GM21528 (cell line): ENCODE data around the gene RMDN2.

Experiments
- ATAC-seq: cut with Tn5 transposase; IDR thresholded peaks from one replicate; pipeline ENCODE4 v1.9.1; 2021; ENCODE audit warnings: mild to moderate bottlenecking, moderate library complexity; ENCODE audit not compliant: unreplicated experiment, low FRiP score

The RMDN2 gene

DNA sequence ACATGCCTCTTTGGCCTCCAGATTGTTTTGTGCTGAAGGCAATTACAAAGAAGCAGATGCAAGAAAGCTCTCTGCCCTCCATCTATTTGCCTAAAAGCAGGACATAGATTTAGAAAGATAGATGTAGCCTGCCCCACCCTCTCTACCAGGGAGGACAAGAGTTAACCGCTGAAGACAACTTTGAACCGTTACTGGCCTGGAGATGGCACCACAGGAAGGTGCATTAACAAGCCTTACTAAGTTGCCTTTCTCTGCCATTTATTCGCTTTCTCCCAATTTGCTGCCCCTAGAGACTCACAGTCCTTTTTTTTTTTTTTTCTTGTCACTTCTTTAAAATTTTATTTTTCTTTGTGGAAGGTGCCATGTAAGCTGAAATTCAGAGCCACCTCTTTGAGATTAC lies 28.8 kb upstream of the RMDN2 start:
- ATAC-seq = no peak

DNA sequence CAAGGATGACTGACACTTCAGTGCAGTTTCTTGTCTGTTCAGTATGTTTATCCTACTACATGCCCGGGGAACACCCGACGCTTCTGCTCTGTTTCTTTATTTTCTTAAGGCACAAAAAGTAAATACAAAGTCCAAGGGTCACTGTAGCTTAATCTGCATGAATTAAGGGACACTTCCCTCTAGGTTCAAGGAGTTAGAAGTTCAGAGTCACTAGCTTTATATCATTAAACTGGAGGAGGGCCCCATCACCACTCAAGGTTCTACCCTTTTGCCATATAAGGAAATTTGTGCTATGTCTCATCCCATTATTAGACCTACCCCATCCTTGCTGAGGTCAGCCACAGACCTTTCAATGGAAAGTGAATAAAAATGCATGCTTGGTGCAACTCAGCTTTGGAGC lies 27.6 kb upstream of the RMDN2 start:
- ATAC-seq = no peak

DNA sequence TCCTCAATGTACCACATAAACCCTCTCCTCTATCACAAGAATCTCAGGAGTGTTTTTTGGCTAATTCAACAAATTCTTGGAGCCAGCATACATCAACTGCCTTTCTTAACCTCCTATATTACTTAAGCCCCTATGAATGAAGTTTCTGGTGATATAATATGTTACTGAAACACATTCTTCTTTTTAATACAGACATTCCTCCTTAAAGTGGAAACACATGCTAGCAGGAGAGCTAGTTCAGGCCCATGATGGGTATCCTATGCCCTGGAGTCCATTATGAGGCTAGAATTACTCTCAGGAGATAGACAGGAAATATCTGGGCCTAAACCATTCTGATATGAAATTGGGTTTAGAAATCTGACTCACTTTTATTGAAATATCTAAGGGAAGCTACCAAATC lies 26.6 kb upstream of the RMDN2 start:
- no peak for ATAC-seq

DNA sequence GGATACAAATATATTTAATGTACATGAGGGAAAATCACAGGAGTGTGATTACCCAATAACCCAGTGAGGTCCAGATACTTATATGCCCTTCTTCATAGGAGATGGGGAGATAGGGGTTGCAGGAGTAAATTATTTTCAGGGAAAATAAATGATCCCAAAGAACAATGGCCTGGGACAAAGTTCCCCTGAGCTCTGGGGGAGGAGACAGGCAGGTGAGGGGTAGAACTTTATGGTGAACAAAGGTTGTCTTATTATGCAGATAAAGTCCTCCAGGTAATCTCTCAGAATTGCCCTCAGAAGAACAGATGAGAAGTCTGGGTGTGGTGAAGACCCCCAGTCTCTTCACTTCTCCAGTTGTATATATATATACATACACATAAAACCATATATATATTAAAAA lies 22.1 kb upstream of the RMDN2 start:
- ATAC-seq = no peak

DNA sequence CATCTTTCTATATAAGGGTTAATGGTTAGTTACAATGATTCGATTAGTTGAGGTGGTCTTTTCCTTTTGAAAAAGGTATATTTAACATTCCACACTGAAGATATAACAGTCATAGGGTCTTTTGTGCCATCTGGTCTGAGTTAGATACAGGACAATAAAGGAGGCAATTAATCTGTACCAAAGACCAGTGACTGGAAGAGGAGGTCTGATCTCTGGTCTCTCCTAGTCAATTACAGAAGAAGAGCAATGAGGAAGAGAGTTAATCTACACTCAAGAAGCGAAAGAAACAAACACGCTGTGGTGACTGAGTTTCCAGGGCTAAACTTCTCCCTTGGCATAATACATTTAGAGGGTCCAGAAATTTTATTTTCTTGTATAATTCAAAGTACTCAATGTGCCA lies 20.7 kb upstream of the RMDN2 start:
- ATAC-seq = no peak

DNA sequence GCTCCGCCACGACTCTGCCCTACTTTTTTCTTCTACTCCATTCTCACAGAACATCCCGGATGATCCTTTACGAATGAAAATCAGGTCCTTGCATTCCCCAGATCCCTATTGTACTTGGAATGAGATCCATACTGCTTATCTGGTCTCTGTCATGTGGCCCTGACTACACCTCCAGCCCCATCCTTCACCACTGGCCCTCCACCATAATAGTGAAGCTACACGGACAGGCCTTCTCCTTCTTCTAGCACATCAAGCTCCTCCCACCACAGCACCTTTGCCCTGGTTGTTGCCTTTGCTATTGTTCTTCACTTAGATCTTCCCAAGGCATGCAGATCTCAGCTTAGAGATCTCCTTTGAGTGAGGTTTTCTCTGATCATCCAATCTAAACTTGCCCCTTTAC lies 20.1 kb upstream of the RMDN2 start:
- no peak for ATAC-seq

DNA sequence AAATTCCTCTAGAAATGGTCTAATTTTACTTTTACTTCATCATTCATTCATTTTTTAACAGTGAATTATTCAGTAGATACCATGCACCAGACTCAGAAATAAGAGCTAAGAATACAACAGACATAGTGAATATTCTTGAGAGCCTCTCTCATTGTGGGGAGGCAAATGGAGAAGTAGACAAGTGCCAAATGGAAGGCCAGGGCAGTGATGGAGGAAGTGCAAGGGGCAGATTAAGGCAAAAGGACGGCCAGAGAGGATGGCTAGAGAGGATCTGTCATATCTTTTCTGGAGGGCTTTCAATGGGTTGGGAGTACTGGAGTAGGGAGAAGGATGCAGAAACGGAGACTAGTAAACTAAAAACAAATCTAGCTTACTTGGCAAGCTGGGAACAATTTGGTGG lies 19.0 kb upstream of the RMDN2 start:
- no peak for ATAC-seq

DNA sequence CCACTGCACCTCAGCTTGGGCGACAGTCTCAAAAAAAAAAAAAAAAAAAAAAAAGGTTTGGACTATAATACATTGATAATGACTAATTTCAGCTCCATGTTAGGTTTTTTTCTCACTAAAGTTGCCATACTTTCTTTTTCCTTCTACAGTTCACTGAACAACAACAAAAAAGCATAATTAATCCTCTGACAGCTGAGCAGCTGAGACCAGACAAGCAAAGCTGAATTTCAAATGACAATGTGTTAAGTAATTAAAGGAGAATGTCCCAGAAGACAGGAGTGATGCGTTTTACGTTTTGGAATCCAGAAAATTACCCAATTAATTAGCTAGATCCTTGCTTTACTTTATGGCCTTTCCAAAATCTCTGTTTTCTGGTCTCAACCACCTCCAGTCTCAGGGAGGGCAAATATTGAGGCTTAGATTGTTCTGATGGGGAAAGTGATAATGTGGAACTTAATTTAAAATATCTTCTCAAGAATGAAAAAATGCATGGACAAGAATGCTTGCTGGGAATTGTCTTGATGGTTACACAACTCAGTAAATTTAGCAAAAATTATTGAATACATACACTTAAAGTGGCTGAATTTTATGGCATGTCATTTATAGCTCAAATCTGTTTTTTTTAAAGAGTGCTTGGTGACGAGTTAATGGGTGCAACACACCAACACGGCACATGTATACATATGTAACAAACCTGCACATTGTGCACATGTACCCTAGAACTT lies 17.4 kb upstream of the RMDN2 start:
- no peak for ATAC-seq

DNA sequence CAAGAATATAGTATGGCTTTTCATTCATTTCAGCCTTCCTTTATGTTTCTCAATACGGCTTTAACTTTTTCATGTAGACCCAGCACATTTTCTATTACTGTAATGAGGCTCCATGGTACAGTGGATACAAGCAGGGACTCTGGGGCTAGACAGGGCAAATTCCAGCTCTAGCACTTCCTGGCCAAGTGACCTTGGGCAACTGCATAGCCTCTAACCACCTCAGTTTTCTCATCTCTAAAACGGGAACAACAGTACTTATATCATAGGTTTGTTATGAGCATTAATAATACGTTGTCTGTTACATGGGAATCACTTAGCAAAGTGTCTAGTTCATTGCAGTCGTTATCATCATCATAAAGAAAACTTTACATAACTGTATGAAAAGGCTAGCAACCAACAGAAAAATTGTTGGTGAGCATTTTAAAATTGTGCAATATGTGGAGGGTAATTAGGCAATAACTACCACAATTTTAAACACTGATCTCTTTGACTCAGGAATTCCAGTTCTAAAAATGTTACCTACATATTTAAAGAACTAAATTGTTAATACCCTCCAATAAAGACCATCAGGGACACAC lies 13.7 kb upstream of the RMDN2 start:
- no peak for ATAC-seq

DNA sequence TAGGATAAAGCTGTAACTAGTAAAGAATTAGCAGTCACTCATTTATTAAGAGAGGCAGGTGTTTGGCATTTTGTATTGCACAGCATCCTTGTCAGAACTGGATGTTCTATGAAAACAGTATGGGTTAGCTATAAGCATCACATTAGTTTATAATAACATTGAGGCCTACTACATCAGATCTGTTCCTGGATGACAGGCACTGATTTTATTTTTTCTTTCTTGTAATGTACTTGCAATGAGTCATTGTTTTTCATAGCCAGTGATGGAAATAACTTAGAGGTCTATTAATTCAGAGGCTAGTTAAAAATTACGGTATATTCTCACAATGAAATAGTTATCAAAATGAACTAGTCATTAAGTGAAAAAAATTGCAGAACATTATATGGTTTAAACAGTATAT lies 13.0 kb upstream of the RMDN2 start:
- no peak for ATAC-seq

DNA sequence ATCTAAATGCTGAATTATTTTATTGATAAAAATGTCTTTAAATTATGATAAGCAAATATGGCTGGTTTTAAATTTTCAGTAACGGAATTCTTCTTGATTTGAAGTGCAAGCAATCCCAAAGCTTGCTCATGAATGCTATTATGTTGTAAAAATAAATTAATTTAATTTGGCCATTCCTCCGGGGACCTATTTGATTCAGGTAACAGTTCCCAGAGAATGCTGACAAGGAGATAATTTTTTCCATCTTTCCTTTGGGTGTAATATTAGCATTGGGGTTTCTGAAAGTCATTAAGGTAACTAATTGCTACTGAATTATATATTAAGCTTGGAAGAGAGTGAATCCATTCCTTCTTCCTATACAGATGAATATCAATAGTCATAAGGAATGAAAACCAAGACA lies 12.5 kb upstream of the RMDN2 start:
- ATAC-seq = no peak

DNA sequence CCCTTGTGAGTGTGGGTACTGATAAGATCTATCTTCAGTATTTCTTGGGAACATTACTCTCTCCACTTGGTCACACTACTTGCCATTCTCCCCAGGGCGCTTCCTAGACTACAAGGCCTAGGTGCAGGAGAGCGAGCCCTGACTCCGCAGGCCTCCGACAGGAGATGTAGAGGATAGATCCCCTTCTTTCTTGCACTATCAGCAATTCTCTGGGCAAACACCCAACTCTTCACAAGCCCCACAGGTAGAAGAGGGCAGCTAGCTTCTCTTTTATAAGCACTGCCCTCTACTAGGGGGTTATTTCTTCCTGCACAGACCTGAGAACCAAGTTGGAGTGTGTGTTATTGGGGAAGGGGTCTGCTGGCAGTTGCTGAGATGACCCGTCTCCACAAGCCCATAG lies 10.7 kb upstream of the RMDN2 start:
- ATAC-seq = no peak

DNA sequence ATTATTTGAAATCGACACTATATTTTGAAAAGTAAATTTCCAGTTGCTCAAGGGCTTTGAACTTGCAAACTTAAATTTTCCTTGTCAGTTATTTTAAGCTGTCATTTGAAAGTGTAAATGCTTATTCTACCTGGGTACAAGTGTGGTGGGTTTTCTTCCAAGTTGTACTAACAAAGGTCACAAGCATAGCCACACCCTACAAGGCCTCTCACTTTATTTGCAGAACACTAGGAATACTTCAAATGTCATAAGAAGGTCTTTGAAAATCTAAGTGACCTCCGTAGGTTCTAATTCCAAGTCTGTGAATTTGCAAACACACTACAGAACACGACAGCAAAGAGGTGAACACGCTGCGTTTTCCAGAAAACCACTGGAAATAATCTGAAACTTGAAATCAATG lies 9.3 kb upstream of the RMDN2 start:
- ATAC-seq = no peak

DNA sequence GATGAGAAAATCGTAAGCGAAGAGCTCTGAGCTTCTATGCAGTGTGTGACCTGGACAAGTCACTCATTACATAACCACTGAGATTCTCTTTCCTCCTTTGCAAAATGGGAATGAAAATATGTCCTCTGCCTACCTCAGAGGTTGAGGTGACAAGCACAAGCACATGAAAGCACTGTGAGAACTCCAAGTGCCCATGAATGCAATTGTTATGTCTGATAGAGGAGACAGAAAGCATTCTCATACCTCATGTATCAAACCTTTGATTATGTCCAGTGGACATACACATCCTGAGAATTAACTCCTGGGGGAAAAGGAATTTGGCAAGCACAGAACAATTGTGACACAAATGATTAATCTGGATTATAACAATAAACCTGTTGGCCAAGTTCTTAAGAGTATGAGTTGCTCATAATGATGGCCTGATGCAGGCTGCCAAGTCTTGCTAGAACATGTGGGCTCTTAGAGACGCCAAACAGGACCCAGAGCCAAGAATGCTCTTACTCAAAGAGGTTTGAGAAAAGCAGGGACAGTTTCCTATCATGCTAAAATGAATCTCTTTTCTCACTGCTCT lies 8.5 kb upstream of the RMDN2 start:
- ATAC-seq = no peak

DNA sequence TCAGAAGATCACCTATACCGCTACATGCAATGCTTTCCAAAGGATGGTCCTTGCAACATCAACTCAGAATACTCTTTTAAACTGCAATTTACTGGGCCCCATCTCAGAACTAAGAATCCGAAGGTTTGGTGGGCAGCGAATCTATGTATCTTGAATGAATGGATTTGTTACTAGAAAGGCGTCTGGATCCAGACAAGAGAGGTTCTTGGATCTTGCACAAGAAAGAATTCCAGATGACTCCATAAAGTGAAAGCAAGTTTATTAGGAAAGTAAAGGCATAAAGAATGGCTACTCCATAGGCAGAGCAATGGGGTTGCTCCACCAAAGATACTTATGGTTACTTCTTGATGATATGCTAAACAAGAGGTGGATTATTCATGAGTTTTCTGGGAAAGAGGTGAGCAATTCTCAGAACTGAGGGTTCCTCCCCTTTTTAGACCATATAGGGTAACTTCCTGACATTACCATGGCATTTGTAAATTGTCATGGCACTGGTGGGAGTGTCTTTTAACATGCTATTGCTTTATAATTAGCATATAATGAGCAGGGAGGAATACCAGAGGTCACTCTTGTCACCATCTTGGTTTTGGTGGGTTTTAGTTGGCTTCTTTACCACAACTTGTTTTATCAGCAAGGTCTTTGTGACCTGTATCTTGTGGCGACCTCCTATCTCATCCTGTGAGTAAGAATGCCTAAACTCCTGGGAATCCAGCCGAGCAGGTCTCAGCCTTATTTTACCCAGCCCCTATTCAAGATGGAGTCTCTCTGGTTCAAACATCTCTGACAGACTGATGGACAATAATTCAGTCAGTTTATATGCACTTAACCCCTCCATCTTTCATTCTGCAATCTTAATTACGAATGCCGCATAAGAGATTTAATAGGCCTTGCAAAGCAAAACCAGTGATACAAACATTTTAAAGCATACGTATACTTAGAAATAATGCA lies 7.5 kb upstream of the RMDN2 start:
- no peak for ATAC-seq

DNA sequence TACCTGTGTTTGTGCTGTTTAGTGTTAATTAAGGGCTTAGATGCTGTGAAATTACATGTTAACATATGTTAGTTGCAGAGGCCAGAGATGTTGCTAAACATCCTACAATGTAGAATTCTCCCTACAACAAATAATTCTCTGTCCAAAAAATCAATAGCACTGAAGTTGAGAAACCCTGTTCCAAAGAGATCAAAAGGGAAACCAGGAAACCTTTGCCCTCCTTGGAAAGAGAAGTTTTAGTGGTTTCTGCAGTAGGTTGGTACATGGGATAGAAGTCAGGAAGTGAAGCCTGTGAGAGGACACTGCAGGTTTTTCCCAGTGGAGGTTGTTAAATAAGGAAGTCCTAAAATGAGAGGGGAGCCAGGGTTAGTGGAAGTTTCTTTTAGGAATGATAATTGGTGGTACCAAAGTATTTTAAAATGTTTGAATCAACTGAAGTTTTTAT lies 6.3 kb upstream of the RMDN2 start:
- no peak for ATAC-seq

DNA sequence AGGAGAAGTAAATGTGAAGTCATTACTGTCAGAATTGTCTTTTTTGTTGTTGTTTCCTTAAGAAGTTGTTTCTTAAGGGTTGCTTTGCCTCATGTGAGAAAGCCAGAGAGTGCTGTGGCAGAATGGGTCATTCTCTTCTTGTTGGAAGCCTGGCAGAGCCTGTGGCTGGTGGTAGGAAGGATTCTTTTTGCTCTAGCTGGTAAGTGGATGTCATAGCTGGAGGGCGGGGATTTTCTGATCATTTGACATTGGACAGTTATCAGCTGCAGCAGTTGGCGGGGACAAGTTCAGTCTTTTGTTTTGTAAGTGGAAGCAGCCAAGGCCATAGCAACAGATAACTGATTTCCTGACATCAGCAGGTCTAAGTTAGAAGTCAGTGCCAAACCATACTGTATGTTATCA lies 5.5 kb upstream of the RMDN2 start:
- ATAC-seq = no peak

DNA sequence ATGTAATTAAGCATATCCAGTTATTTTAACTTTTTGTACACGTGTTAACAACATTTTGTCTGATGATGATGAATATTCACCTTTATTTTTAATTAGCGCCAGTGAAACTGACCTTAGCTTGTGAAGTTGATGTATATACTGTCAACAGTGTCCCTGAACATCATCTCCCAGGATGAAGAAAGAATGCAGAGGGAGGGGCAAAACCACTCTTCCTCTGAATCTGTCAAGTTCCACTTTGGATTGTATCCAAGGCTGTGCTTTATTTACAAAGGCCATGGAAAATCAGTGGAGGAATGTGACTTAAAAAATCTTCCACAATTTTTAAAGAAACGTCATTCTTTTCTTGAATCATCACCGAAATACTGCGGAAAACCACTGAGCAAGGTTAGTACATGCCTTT lies 4.5 kb upstream of the RMDN2 start:
- no peak for ATAC-seq

DNA sequence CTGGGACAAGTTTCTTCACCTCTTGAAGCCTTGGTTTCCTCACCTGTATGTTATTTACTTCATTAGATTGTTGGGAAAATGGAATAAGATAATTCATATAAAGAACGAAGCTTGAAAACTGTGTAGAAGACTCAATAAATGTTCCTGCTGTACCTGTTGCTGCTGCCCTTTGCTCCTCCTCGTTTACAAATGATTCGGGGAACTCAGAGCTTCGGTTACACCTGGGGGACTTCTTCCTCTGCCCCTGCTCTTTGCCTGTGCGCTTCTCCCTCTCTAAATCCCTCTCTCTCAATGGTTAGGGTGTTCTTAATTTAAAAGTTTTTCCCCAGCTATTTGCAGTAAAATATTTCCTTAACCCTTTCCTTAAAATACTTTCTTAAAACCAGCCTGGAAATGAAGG lies 3.3 kb upstream of the RMDN2 start:
- ATAC-seq = no peak

DNA sequence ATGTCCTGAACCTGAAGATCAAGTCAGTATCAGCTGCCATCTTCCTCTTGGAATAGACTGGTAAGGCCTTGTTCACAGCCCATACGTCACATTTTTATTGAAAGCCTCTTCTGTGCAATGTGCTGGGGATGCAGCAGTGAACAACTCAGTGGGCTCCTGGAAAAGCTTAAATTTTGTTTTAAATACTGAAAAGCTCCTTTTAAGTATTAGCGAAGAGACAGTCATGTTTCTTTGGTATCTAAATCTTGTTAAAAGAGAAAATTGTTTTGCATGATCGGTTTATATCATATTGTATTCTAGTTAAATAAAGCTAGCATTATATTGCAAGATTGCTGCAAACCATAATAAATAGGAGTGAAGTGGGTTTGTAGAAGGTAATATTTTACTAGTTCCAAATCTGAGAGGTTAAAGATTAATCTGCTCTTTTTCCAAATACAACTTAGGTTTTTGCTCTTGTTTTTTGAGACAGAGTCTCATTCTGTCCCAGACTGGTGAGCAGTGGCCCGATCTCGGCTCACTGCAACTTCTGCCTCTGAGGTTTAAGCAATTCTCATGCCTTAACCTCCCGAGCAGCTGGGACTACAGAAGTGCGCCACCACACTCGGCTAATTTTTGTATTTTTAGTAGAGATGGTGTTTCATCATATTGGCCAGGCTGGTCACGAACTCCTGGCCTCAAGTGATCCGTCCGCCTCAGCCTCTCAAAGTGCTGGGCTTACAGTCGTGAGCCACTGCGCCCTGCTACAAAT lies 1.6 kb upstream of the RMDN2 start:
- ATAC-seq = no peak

DNA sequence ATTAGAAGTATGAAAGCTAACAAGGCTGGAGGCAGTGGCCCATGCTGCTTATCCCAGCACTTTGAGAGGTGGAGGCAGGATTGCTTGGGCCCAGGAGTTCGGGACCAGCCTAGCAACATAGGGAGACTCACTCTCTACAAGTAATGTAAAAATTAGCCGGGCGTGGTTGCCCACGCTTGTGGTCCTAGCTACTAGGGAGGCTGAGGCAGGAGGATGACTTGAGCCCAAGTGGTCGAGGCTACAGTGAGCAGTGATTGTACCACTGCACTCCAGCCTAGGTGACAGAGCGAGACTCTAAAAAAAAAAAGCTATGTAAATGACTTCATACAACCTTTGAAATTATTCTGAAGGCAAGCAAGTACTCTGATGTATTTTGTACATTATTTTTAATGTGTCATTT lies 1.5 kb downstream of the RMDN2 start:
- no peak for ATAC-seq
